Measurements from ENCODE around the gene MIGA2. TPM values are rescaled to one million over a fixed set of nuclear protein-coding genes. Genes with fewer than 3 reads are reported as not detected.

MIGA2 gene
- total RNA-seq, 4 donors from 2014 or later = 72.0 to 245 (median 74.0) TPM

DNA sequence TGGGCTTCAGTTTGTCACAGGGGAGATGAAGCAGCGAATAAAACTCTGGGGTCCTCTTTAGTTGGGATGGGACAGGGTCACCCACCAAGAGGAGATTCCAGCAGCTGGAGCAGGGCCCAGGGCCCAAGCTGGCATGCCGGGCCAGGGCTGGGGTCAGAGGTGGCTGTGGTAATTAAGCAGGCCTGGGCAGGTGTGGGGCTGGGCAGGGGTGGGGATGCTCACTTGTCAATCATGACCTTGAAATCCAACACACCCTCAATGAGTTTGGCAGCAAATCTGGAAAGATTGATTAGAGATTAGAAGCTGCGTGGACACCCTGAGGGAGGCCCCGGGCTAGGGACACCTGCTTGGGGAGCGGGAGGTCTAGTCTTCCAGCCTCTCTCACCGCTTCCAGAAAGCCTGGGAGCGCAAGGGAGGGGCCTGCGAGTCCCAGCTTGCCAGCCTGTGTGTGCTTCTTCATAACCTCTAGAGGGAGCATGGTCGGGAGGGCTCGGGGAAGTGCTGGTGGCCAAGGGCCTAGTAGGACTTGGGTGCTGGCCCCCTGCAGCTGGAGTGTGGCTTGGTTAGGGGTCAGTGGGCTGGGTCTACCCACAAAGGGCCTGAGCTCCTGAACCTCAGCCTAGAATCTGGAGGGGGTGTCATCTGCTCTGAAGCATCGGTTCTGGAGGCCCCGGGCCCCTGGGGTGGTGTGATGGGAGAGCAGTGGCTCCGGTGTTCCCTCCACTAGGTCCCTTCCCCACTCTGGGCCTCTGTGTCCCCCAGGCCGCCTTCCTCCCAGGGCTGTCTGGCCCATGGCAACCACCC is 66.6 kb downstream of the MIGA2 start:
- in situ Hi-C loops (cut with MboI; ENCODE audit: low pct_ligation_motif_present in 1 of 4, low pct_unique_long_range_greater_than_20kb in 1 of 4, low sequenced_read_pairs in 3 of 4) = no loop called here
- Histone ChIP-seq H3K4me1 (peaks cover 0 to 8% (median 3%) of the 10 kb centered on the region in 4 donors), H3K4me3 (no peak overlapping the region), H3K9me3 (no peaks in the 10 kb centered on the region), H3K27me3 (no peaks in the 10 kb centered on the region), H3K36me3 (peaks cover 0 to 12% (median 0%) of the 10 kb centered on the region in 4 donors), H3K27ac (no peak overlapping the region)
- 33 to 50% methylated on average over 1 to 14 of the region's 14 CpGs for WGBS, 2 donors (ENCODE audit: low coverage in 1 of 2)
- peak; percentile 52 for DNase-seq
- intact Hi-C loops (cut with DNase I; ENCODE audit: low total_unique reads) = no loop called here
- no peak for TF ChIP-seq POLR2A (IDR thresholded peaks at IDR 0.05)
- TF ChIP-seq, protein P1, sequence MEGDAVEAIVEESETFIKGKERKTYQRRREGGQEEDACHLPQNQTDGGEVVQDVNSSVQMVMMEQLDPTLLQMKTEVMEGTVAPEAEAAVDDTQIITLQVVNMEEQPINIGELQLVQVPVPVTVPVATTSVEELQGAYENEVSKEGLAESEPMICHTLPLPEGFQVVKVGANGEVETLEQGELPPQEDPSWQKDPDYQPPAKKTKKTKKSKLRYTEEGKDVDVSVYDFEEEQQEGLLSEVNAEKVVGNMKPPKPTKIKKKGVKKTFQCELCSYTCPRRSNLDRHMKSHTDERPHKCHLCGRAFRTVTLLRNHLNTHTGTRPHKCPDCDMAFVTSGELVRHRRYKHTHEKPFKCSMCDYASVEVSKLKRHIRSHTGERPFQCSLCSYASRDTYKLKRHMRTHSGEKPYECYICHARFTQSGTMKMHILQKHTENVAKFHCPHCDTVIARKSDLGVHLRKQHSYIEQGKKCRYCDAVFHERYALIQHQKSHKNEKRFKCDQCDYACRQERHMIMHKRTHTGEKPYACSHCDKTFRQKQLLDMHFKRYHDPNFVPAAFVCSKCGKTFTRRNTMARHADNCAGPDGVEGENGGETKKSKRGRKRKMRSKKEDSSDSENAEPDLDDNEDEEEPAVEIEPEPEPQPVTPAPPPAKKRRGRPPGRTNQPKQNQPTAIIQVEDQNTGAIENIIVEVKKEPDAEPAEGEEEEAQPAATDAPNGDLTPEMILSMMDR (IDR thresholded peaks at IDR 0.05) = peak; percentile 35 to 64 (median 51)

DNA sequence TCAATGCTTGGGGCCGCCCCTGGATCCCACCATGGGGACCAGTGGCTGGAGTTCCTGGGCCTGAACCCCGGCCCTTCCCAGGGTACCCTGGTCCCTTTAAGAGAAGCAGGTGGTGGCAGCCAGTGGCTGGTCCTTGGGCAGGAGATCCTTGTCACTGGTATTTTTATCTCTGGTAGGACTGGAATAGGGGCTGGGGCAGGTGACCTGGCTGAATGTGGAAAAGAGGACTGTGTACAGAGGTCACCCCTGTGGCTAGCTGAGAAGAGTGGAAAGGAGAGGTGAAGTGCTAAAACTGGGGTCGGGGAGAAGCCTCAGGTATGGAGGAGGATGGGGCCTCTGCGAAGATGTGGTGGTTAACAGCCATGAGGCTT is 67.2 kb downstream of the MIGA2 start:
- Histone ChIP-seq H3K9me3 (no peaks in the 10 kb centered on the region), H3K4me3 (no peak overlapping the region), H3K27ac (no peak overlapping the region), H3K4me1 (peaks cover 3 to 14% (median 7%) of the 10 kb centered on the region in 4 donors), H3K27me3 (no peaks in the 10 kb centered on the region), H3K36me3 (peaks cover 0 to 6% (median 0%) of the 10 kb centered on the region in 4 donors)
- intact Hi-C loops (cut with DNase I; ENCODE audit: low total_unique reads) (no loop called here), in situ Hi-C loops (cut with MboI; ENCODE audit: low pct_ligation_motif_present in 1 of 4, low pct_unique_long_range_greater_than_20kb in 1 of 4, low sequenced_read_pairs in 3 of 4) (no loop called here)
- WGBS, 2 donors (ENCODE audit: low coverage in 1 of 2) = 87 to 100% methylated on average over 2 to 4 of the region's 4 CpGs
- no peak for TF ChIP-seq POLR2A (IDR thresholded peaks at IDR 0.05)
- no peak for TF ChIP-seq EP300 (IDR thresholded peaks at IDR 0.05; ENCODE audit: low read depth)
- TF ChIP-seq, protein P1 (IDR thresholded peaks at IDR 0.05) = no peak
- TF ChIP-seq POLR2AphosphoS5 (IDR thresholded peaks at IDR 0.05) = no peak
- no peak for DNase-seq

DNA sequence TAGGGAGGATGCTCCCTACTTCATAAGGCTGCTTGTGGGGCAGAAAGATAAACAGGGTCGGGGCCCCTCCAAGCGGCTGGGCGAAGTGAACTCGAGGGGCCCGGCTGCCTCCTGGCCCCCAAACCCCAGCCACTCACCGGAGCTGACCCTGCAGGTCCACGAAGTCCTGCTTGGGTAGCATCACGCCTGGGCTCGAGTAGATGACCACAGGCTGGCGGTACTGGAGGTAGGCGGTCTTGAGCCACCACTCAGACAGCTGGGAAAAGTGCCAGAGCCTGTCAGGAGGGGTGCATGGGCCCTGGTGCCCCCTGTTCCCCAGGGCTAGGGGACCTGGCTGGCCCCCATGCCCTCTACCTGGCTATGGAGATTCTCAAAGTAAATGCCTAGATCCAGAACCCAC is 67.6 kb downstream of the MIGA2 start:
- TF ChIP-seq, protein P1 (IDR thresholded peaks at IDR 0.05) = no peak
- TF ChIP-seq POLR2A (IDR thresholded peaks at IDR 0.05) = no peak
- TF ChIP-seq POLR2AphosphoS5 (IDR thresholded peaks at IDR 0.05) = no peak
- no peak for TF ChIP-seq EP300 (IDR thresholded peaks at IDR 0.05; ENCODE audit: low read depth)
- intact Hi-C loops (cut with DNase I; ENCODE audit: low total_unique reads) (no loop called here), in situ Hi-C loops (cut with MboI; ENCODE audit: low pct_ligation_motif_present in 1 of 4, low pct_unique_long_range_greater_than_20kb in 1 of 4, low sequenced_read_pairs in 3 of 4) (no loop called here)
- no peak overlapping the region for H3K4me3 ChIP-seq
- 70 to 88% methylated on average over 2 to 11 of the region's 11 CpGs for WGBS, 2 donors (ENCODE audit: low coverage in 1 of 2)
- H3K9me3 ChIP-seq = no peaks in the 10 kb centered on the region
- H3K27me3 ChIP-seq = no peaks in the 10 kb centered on the region
- H3K27ac ChIP-seq = no peak overlapping the region
- H3K4me1 ChIP-seq = peaks cover 8 to 19% (median 11%) of the 10 kb centered on the region in 4 donors
- DNase-seq = no peak
- peaks cover 0 to 6% (median 0%) of the 10 kb centered on the region in 4 donors for H3K36me3 ChIP-seq

DNA sequence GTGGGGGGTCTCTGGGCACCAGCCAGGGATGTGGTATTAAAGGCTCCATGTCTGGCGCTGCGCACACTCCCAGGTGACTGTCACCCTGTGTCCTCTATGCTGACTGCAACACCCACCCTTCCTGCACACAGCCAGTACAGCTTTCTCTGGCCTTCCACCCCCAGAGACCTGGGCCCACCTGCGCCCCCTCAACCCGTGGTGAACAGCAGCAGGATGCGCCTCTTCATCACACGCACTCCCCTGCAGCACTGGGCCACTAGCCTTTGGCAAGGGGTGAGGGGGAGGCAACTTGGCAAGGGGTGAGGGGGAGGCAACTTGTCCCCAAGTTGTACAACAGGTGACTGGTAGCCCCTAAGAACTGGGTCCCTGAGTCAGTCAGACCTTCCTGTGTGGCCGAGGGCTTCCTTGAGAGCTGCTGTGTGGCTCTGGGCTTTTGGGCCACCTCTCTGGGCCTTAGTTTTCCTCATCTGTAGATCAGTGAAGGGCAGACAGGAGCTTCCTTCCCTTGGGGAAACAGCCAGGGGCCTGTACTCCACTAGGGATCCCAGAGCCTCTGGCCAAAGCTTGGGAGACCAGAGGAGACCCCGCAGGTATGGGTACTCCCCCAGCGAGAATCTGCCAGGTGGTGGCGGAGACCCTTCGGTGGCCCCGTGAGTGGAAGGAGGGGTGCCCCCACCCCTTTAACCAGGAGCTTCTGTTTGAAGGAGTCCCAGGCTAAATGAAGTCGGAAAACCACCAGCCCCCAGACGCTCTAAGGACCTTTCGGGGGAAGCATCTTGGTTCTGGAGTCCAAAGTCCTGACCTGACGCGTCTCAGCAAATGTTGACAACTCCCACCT is 69.7 kb downstream of the MIGA2 start:
- peaks cover 16 to 31% (median 22%) of the 10 kb centered on the region in 4 donors for H3K4me1 ChIP-seq
- in situ Hi-C loops (cut with MboI; ENCODE audit: low pct_ligation_motif_present in 1 of 4, low pct_unique_long_range_greater_than_20kb in 1 of 4, low sequenced_read_pairs in 3 of 4) = no loop called here
- DNase-seq = no peak
- no peaks in the 10 kb centered on the region for H3K27me3 ChIP-seq
- no peaks in the 10 kb centered on the region for H3K9me3 ChIP-seq
- no peak overlapping the region for H3K27ac ChIP-seq
- no peak overlapping the region for H3K4me3 ChIP-seq
- peaks cover 0 to 6% (median 0%) of the 10 kb centered on the region in 4 donors for H3K36me3 ChIP-seq
- no peak for TF ChIP-seq POLR2AphosphoS5 (IDR thresholded peaks at IDR 0.05)
- TF ChIP-seq EP300 (IDR thresholded peaks at IDR 0.05; ENCODE audit: low read depth) = no peak
- TF ChIP-seq, protein P1 (IDR thresholded peaks at IDR 0.05) = no peak
- TF ChIP-seq POLR2A (IDR thresholded peaks at IDR 0.05) = no peak
- intact Hi-C loops (cut with DNase I; ENCODE audit: low total_unique reads) = no loop called here
- WGBS, 2 donors (ENCODE audit: low coverage in 1 of 2) = 80 to 86% methylated on average over 1 to 17 of the region's 17 CpGs

All from transverse colon (tissue), 4 donors.